Stimulated activated CD4-positive, alpha-beta T cell treated with anti-CD3 and anti-CD28 coated beads, Interleukin-12 subunit alpha, Interleukin-12 subunit beta, amount 100 ng/mL, for 48 hours (primary cell): ENCODE measurements around the gene ARMH3.

ENCODE experiments used
- DNase-seq, 3 donors: peaks; one replicate each; pipeline ENCODE4 v3.0.0-alpha.2; 2020; ENCODE audit warnings: low read depth in 2 of 3, low spot score in 1 of 3

ARMH3 gene

GRCh38 chr10:101896225-101896877, 159.6 kb downstream of the ARMH3 start:
- DNase-seq: no peak

- DNase-seq: no peak
Measured at GRCh38 chr10:101895781-101896180, 160.2 kb downstream of the ARMH3 start.

GRCh38 chr10:101894742-101895141, 161.2 kb downstream of the ARMH3 start:
- no peak for DNase-seq

GRCh38 chr10:101894266-101894665, 161.7 kb downstream of the ARMH3 start:
- DNase-seq: no peak

GRCh38 chr10:101893510-101894120, 162.4 kb downstream of the ARMH3 start:
- no peak for DNase-seq

GRCh38 chr10:101892782-101893391, 163.1 kb downstream of the ARMH3 start:
- no peak for DNase-seq

- peak; percentile 48 to 81 (median 63) for DNase-seq
Measured at GRCh38 chr10:101889256-101890210, 166.4 kb downstream of the ARMH3 start.

GRCh38 chr10:101888251-101888949, 167.6 kb downstream of the ARMH3 start:
- no peak for DNase-seq

- DNase-seq: no peak
Measured at GRCh38 chr10:101887775-101888174, 168.2 kb downstream of the ARMH3 start.

GRCh38 chr10:101886521-101887312, 169.3 kb downstream of the ARMH3 start:
- no peak for DNase-seq

GRCh38 chr10:101881036-101881774, 174.8 kb downstream of the ARMH3 start:
- DNase-seq: no peak

- no peak for DNase-seq
Measured at GRCh38 chr10:101880232-101880573, 175.8 kb downstream of the ARMH3 start.

GRCh38 chr10:101879456-101880231, 176.3 kb downstream of the ARMH3 start:
- no peak for DNase-seq

GRCh38 chr10:101878869-101879268, 177.1 kb downstream of the ARMH3 start:
- DNase-seq: no peak

- DNase-seq: no peak
Measured at GRCh38 chr10:101875068-101875688, 180.8 kb downstream of the ARMH3 start.

GRCh38 chr10:101874252-101874651, 181.7 kb downstream of the ARMH3 start:
- no peak for DNase-seq

GRCh38 chr10:101867931-101868330, 188.0 kb downstream of the ARMH3 start:
- no peak for DNase-seq

GRCh38 chr10:101859530-101859929, 196.4 kb downstream of the ARMH3 start:
- no peak for DNase-seq
